Neural cell (in vitro differentiated cells): ENCODE results near the gene HACL1.

Experiments
- CTCF ChIP-seq: fragments of 450-650 bp; IDR thresholded peaks from 2 replicates; pipeline ENCODE4 v1.5.1; 2014; ENCODE audit warnings: antibody characterized with exemption, mild to moderate bottlenecking, moderate library complexity; ENCODE audit not compliant: poor library complexity, severe bottlenecking
- EP300 ChIP-seq: fragments of 450-650 bp; conservative IDR thresholded peaks from 2 replicates; pipeline ENCODE4 v1.6.1; 2014; ENCODE audit warnings: antibody characterized with exemption, mild to moderate bottlenecking, moderate library complexity; ENCODE audit not compliant: poor library complexity, severe bottlenecking
- POLR2AphosphoS5 ChIP-seq: IDR thresholded peaks from 2 replicates; pipeline ENCODE4 v1.6.1; 2012
- REST ChIP-seq: IDR thresholded peaks from 2 replicates; pipeline ENCODE4 v1.6.1; 2012; ENCODE audit warnings: borderline replicate concordance

GRCh38 chr3:15520804-15521572 lies 80.4 kb downstream of the HACL1 start:
- TF ChIP-seq CTCF (no peak), EP300 (no peak), POLR2AphosphoS5 (no peak), REST (no peak)
